DND-41 (cell line): ENCODE results near the gene KCNAB2.

Experiments
- ATAC-seq: fragments of 200-7000 bp; cut with Tn5 transposase; 3 replicates; pipeline ENCODE4 v1.9.1; 2021; ENCODE audit warnings: low read depth; ENCODE audit not compliant: insufficient read depth
- DNase-seq: peaks from one replicate; pipeline ENCODE4 v3.0.0-alpha.2; 2020
- H2AFZ ChIP-seq: 2 replicates; pipeline ENCODE4 v1.6.0; 2012; ENCODE audit warnings: low read depth, low read length
- H3K27ac ChIP-seq: 2 replicates; pipeline ENCODE4 v1.5.1; 2012; ENCODE audit warnings: low read length, inconsistent platforms
- H3K27me3 ChIP-seq: fragments of 200-600 bp; sonication (generic); 2 replicates; pipeline ENCODE4 v1.6.0; 2012; ENCODE audit warnings: low read length, mild to moderate bottlenecking, inconsistent platforms; ENCODE audit not compliant: insufficient read depth, poor library complexity
- H3K36me3 ChIP-seq: 2 replicates; pipeline ENCODE4 v1.5.1; 2012; ENCODE audit warnings: low read length, inconsistent platforms; ENCODE audit not compliant: insufficient read depth
- H3K4me1 ChIP-seq: 2 replicates; pipeline ENCODE4 v1.5.1; 2012; ENCODE audit warnings: mild to moderate bottlenecking, low read length; ENCODE audit not compliant: insufficient read depth
- H3K4me2 ChIP-seq: 2 replicates; pipeline ENCODE4 v1.6.0; 2012; ENCODE audit warnings: mild to moderate bottlenecking, moderate library complexity, low read length, inconsistent platforms; ENCODE audit not compliant: insufficient read depth
- H3K4me3 ChIP-seq, 2 experiments: fragments of 200-600 bp in 1 of 2; shearing (Covaris generic) in 1 of 2; 2 replicates each; pipeline ENCODE4 v1.5.1; 2012 to 2016; ENCODE audit warnings: inconsistent platforms in 2 of 2, low read length in 2 of 2, mild to moderate bottlenecking in 2 of 2, low read depth in 1 of 2, moderate library complexity in 1 of 2
- H3K79me2 ChIP-seq: 2 replicates; pipeline ENCODE4 v1.6.0; 2012; ENCODE audit warnings: low read length, inconsistent platforms; ENCODE audit not compliant: insufficient read depth
- H3K9ac ChIP-seq: 2 replicates; pipeline ENCODE4 v1.6.0; 2012; ENCODE audit warnings: low read depth, mild to moderate bottlenecking, inconsistent platforms, low read length, moderate library complexity
- H3K9me3 ChIP-seq: 2 replicates; pipeline ENCODE4 v1.5.1; 2012; ENCODE audit warnings: low read length, moderate library complexity, mild to moderate bottlenecking, inconsistent platforms; ENCODE audit not compliant: insufficient read depth, severe bottlenecking
- H4K20me1 ChIP-seq: 2 replicates; pipeline ENCODE4 v1.6.0; 2012; ENCODE audit warnings: low read length; ENCODE audit not compliant: insufficient read depth
- CTCF ChIP-seq: IDR thresholded peaks from 2 replicates; pipeline ENCODE4 v1.5.1; 2012; ENCODE audit warnings: borderline replicate concordance, low read length, moderate library complexity, mild to moderate bottlenecking; ENCODE audit not compliant: poor library complexity, severe bottlenecking; ENCODE audit errors: extremely low read depth
- EZH2 ChIP-seq: IDR thresholded peaks from 3 replicates; pipeline ENCODE4 v1.6.1; 2012; ENCODE audit warnings: borderline replicate concordance, low read depth, mild to moderate bottlenecking, moderate library complexity, low read length, inconsistent platforms; ENCODE audit not compliant: severe bottlenecking

Gene KCNAB2

GRCh38 chr1:6006882-6007281 lies 38.8 kb upstream of the KCNAB2 start:
- no peak overlapping the region for H3K27ac ChIP-seq
- no peaks in the 10 kb centered on the region for H3K4me1 ChIP-seq
- DNase-seq (no peak), ATAC-seq (no peak)
- no peak overlapping the region for H3K9ac ChIP-seq
- TF ChIP-seq CTCF = no peak
- no peak for TF ChIP-seq EZH2
- no peak overlapping the region for H3K4me3 ChIP-seq
- H3K4me2 ChIP-seq = no peak overlapping the region
- no peaks in the 10 kb centered on the region for H3K9me3 ChIP-seq
- peaks cover 50% of the 10 kb centered on the region for H4K20me1 ChIP-seq
- H3K27me3 ChIP-seq = no peaks in the 10 kb centered on the region
- H2AFZ ChIP-seq = no peak overlapping the region
- H3K79me2 ChIP-seq = no peaks in the 10 kb centered on the region
- H3K36me3 ChIP-seq = no peaks in the 10 kb centered on the region

- H4K20me1 ChIP-seq = peaks cover 46% of the 10 kb centered on the region
- ATAC-seq = no peak
Observed at GRCh38 chr1:6007318-6008083, 38.2 kb upstream of the KCNAB2 start.

GRCh38 chr1:6008084-6008415 lies 37.6 kb upstream of the KCNAB2 start:
- ATAC-seq = no peak
- H2AFZ ChIP-seq = no peak overlapping the region
- no peaks in the 10 kb centered on the region for H3K4me1 ChIP-seq
- H3K36me3 ChIP-seq = no peaks in the 10 kb centered on the region
- no peaks in the 10 kb centered on the region for H3K9me3 ChIP-seq
- no peak for DNase-seq
- H3K9ac ChIP-seq = no peak overlapping the region
- H3K27ac ChIP-seq = no peak overlapping the region
- no peak overlapping the region for H3K4me3 ChIP-seq
- TF ChIP-seq CTCF (no peak), EZH2 (no peak)
- H3K27me3 ChIP-seq = no peaks in the 10 kb centered on the region
- H3K4me2 ChIP-seq = no peak overlapping the region
- no peaks in the 10 kb centered on the region for H3K79me2 ChIP-seq
- peaks cover 46% of the 10 kb centered on the region for H4K20me1 ChIP-seq

More at GRCh38 chr1:6007318-6008083, 38.2 kb upstream of the KCNAB2 start:
- DNase-seq = no peak
- no peaks in the 10 kb centered on the region for H3K9me3 ChIP-seq
- no peak overlapping the region for H3K9ac ChIP-seq
- H3K79me2 ChIP-seq = no peaks in the 10 kb centered on the region
- H3K27me3 ChIP-seq = no peaks in the 10 kb centered on the region
- no peaks in the 10 kb centered on the region for H3K4me1 ChIP-seq
- H3K27ac ChIP-seq = no peak overlapping the region
- no peak overlapping the region for H3K4me3 ChIP-seq
- H2AFZ ChIP-seq = no peak overlapping the region
- no peaks in the 10 kb centered on the region for H3K36me3 ChIP-seq
- H3K4me2 ChIP-seq = no peak overlapping the region
- no peak for TF ChIP-seq EZH2
- no peak for TF ChIP-seq CTCF
